GM21381 (cell line): ENCODE results near the gene ZNF418.
"Not testable (repeated sequence)": the region's sequence is repeated elsewhere in the genome, so short reads cannot be mapped to it uniquely, and the experiment has no call there.

Source experiments
- ATAC-seq: cut with Tn5 transposase; IDR thresholded peaks from one replicate; pipeline ENCODE4 v1.9.1; 2021; ENCODE audit warnings: mild to moderate bottlenecking, moderate library complexity; ENCODE audit not compliant: unreplicated experiment

ZNF418 gene

GRCh38 chr19:57890706-57891105 is 44.5 kb downstream of the ZNF418 start:
- not testable (repeated sequence) for ATAC-seq

DNA sequence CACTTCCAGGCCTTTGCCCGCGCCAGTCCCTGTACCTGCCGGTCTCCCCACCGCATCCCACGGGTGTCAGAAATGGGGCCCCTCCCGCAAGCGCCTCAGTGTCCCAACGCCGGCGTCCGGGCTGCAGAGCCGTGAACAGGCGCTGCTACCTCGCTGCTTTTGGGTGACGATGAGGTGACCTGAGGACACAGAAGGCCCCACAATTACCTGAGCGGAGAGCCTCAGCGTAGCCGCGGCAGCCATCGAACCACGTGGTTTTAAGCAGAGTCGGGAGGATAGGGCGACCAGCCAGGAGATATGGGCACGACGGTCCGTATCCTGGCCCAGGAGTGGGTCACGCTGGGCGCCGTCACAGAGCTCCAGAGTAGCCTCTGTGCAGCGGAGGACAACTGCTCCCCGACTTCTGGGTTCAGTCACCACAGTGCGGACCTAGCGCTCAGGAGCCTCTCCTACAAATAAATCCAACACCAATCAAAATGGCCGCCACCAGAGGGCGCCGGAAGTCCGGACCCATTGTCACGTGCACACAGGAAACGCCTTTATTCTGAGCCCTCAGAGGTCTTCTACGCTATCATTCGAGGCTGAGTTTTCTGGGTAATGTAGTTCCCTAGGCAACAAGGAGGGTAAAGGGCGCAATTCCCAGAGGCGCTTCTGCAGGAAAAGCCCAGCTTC is 46.5 kb downstream of the ZNF418 start, which contains the start of gene ZNF814:
TSS of gene ZNF814 (minus strand) at position 478 of the 672 bp plus-strand sequence. CDS start at position 243, 235 bp downstream.
- no peak for ATAC-seq

DNA sequence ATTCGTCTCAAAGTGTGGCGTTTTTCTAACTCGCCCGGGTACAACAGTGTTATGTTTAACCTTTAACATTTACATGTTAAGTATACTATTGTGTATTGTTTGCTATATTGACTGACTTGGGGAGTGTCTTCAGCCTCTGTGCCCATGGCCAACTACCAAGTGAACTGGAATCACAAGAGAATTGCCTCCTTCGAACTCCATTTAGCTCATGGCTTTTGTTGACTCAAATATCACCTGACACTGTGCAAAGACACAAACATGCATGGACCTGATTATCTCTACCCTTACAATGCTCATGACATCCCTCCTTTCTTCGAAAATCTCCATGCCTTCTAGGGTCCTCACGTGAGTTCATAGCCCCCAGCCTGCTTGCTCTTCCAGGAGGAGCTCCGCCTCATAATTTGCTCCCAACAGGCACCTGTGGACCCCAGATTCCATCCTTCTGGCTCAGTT is 47.1 kb downstream of the ZNF418 start:
- no peak for ATAC-seq

GRCh38 chr19:57887195-57887941 is 47.8 kb downstream of the ZNF418 start:
- no peak for ATAC-seq

DNA sequence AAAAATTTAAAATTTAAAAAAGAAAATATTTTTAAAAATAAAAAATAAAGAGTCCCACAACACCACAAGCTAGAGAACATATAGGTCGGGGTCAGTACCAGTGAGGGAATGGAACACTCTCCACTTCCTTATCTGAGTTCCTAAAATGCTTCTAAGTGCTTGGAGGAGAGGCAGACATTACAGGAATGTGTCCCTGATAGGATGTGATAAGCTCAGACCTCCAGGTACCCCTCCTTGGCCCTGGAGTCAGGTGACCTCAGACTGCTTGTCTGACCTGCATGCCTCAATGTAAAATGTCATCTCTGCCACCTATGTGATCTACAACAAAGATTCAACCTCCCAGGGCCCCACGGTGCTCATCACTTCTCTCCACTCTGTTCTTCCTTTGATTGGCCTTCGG is 49.2 kb downstream of the ZNF418 start:
- ATAC-seq: no peak

DNA sequence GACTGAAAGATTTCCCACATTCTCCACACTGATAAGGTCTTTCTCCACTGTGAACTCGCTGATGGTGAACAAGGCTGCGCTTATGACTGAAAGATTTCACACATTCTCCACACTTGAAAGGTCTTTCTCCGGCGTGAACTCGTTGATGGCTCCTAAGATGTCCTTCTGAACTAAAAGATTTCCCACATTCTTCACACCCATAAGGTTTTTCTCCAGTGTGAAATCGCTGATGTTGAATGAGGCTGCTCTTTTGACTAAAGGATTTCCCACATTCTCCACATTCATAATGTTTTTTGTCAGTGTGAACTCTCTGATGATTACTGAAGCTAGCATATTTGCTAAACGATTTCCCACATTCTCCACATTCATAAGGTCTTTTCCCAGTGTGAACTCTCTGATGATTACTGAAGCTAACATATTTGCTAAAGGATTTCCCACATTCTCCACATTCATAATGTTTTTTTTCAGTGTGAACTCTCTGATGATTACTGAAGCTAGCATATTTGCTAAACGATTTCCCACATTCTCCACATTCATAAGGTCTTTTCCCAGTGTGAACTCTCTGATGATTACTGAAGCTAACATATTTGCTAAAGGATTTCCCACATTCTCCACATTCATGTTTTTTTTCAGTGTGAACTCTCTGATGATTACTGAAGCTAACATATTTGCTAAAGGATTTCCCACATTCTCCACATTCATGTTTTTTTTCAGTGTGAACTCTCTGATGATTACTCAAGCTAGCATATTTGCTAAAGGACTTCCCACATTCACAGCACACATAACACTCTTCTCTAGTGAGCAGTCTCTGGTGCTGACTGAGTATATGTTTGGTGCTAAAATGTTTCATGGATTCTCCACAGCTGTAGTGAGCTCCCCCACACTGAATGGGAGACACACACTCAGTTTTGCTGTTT is 61.1 kb downstream of the ZNF418 start:
- not testable (repeated sequence) for ATAC-seq

DNA sequence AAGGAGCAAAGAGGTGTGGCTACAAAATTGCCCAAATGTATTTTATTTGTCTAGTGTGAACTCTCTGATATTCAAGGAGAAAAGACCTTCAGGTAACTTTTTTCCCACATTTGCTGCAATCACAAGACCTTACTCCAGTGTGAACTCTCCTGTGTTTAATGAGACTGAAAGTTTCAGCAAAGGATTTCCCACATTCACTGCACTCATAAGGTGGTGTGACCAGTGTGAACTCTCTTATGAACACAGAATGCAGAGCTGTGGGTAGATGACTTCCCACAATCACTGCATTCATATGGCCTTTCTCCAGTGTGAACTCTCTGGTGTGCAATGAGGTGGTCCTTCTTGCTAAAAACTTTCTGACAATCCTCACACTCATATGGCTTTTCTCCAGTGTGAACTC is 62.8 kb downstream of the ZNF418 start:
- no peak for ATAC-seq
